Measurements from ENCODE around the gene CEBPA.

CEBPA gene

DNA sequence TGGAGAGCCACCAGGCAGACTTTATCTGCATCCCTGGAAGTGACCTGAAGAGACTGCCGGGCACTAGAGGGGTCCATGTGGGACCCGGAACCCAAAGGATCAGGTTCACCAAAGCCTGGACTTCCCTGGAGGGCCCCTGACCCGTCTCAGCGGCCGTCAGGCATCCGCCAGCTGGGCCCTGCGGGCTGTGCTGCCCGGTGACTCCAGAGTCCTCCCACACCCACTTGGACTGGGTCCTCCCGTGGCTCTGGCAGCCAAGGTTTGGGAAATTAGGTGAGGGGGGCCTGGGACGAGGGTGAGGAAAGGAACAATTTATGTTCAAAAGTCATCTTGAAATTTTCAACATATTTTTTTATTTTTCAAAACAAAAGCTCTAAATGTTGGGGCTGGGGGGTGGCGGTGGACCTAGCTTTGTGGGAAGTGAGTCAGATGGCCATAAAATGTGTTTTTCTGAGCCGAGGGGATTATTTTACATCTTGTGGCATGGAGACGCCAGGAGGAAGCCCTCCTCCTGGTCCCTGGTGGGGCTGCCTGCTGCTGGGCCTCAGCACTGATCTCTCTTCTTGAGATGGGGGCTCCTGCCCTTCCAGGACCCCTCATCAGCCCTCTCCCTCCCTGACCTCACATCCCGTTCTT lies 20.2 kb downstream of the CEBPA start:
- Histone ChIP-seq H3K9me2 (ENCODE audit: low read depth, low read length) (no peaks in the 10 kb centered on the region), H4K20me1 (ENCODE audit: insufficient read depth, low read length) (no peaks in the 10 kb centered on the region), H3K36me3 (ENCODE audit: insufficient read depth, low read length) (no peaks in the 10 kb centered on the region), H3K4me3 (ENCODE audit: low read depth, low read length, poor library complexity, severe bottlenecking) (no peak overlapping the region), H3K27ac (ENCODE audit: low read depth, low read length, poor library complexity, severe bottlenecking) (no peak overlapping the region), H3K27me3 (ENCODE audit: insufficient read depth, low read length) (0 out of 2 replicates have a peak, but pooled peaks cover 3% of the 10 kb centered on the region), H2AFZ (ENCODE audit: low read length) (no peak overlapping the region), H3K9me3 (ENCODE audit: low read length) (no peaks in the 10 kb centered on the region), H3K4me1 (ENCODE audit: insufficient read depth, low read length, severe bottlenecking) (no peaks in the 10 kb centered on the region), H3K4me2 (ENCODE audit: low read length) (no peak overlapping the region), H3K9ac (ENCODE audit: low read length) (no peak overlapping the region), H3K79me2 (ENCODE audit: insufficient read depth, low read length) (no peaks in the 10 kb centered on the region), H3F3A (ENCODE audit: insufficient read depth, low read length) (no peaks in the 10 kb centered on the region)
- TF ChIP-seq, protein P1, sequence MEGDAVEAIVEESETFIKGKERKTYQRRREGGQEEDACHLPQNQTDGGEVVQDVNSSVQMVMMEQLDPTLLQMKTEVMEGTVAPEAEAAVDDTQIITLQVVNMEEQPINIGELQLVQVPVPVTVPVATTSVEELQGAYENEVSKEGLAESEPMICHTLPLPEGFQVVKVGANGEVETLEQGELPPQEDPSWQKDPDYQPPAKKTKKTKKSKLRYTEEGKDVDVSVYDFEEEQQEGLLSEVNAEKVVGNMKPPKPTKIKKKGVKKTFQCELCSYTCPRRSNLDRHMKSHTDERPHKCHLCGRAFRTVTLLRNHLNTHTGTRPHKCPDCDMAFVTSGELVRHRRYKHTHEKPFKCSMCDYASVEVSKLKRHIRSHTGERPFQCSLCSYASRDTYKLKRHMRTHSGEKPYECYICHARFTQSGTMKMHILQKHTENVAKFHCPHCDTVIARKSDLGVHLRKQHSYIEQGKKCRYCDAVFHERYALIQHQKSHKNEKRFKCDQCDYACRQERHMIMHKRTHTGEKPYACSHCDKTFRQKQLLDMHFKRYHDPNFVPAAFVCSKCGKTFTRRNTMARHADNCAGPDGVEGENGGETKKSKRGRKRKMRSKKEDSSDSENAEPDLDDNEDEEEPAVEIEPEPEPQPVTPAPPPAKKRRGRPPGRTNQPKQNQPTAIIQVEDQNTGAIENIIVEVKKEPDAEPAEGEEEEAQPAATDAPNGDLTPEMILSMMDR (IDR thresholded peaks at IDR 0.05; ENCODE audit: low read length), result no peak
- TF ChIP-seq EZH2 (IDR thresholded peaks at IDR 0.05; ENCODE audit: borderline replicate concordance, low read length), result no peak

DNA sequence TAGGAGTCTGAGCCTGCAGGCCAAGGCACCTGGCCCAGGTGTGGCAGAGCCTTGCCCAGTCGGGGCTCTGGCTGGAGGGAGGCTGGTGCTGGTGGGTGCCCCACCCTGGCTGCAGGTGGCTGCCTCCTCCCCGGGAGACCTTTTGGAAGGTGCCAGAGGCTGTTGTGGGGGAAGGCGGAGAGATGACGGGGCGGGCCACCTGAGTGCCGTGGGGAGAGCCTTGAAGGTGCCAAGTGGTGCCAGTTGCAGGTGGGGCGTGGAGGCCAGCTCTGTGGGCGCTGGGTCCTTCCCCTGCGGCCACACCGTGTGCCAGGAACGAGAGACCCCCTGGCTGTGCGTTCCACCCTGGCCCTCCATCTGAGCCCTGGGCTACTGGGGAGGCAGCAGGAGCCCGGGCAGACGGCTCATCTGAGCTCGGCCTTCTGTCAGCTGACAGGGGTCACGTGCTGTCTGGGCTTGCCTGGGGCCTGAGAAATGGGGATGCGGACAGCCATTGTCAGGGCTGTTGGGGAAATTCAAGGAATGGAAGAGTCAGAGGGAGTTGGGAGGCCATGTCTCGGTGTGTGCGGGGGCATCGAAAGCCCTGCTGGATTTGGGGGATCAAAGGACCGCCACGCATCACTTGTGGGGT lies 20.9 kb downstream of the CEBPA start:
- no peaks in the 10 kb centered on the region for H3K79me2 ChIP-seq (ENCODE audit: insufficient read depth, low read length)
- no peak overlapping the region for H3K27ac ChIP-seq (ENCODE audit: low read depth, low read length, poor library complexity, severe bottlenecking)
- no peak overlapping the region for H2AFZ ChIP-seq (ENCODE audit: low read length)
- no peaks in the 10 kb centered on the region for H3K4me1 ChIP-seq (ENCODE audit: insufficient read depth, low read length, severe bottlenecking)
- H3K9ac ChIP-seq (ENCODE audit: low read length), result no peak overlapping the region
- no peak overlapping the region for H3K4me2 ChIP-seq (ENCODE audit: low read length)
- H3K4me3 ChIP-seq (ENCODE audit: low read depth, low read length, poor library complexity, severe bottlenecking), result no peak overlapping the region
- H3F3A ChIP-seq (ENCODE audit: insufficient read depth, low read length), result no peaks in the 10 kb centered on the region
- no peaks in the 10 kb centered on the region for H4K20me1 ChIP-seq (ENCODE audit: insufficient read depth, low read length)
- no peaks in the 10 kb centered on the region for H3K9me3 ChIP-seq (ENCODE audit: low read length)
- no peaks in the 10 kb centered on the region for H3K9me2 ChIP-seq (ENCODE audit: low read depth, low read length)
- H3K27me3 ChIP-seq (ENCODE audit: insufficient read depth, low read length), result 0 out of 2 replicates have a peak, but pooled peaks cover 3% of the 10 kb centered on the region
- no peak for TF ChIP-seq EZH2 (IDR thresholded peaks at IDR 0.05; ENCODE audit: borderline replicate concordance, low read length)
- TF ChIP-seq, protein P1 (IDR thresholded peaks at IDR 0.05; ENCODE audit: low read length), result no peak
- H3K36me3 ChIP-seq (ENCODE audit: insufficient read depth, low read length), result no peaks in the 10 kb centered on the region

DNA sequence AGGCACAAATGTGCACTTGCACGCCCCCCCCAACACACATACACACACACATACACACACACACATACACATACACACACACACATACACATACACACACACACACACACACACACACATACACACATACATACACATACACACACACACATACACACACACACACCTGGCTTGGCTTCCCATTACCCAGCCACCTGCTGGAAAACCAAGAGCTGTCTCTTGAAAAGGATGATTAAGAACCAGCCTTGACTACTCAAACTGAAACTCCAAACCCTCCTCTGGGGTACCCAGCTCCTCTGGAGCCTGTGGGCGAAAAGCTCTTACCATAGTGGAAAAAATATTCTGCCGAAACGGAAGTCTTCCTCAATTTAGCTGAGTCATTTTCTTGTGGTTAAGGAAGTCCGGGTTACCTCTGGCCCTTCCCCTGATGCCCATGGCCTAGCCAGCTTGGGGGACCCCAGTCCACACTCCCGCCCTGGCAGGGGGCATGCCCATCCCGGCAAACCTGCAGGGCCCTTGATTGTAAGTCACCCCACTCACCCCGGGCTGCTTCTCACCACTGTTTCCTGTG lies 21.9 kb downstream of the CEBPA start:
- H3K9ac ChIP-seq (ENCODE audit: low read length), result no peak overlapping the region
- no peaks in the 10 kb centered on the region for H3K36me3 ChIP-seq (ENCODE audit: insufficient read depth, low read length)
- H3F3A ChIP-seq (ENCODE audit: insufficient read depth, low read length), result no peaks in the 10 kb centered on the region
- no peak overlapping the region for H3K27ac ChIP-seq (ENCODE audit: low read depth, low read length, poor library complexity, severe bottlenecking)
- H3K27me3 ChIP-seq (ENCODE audit: insufficient read depth, low read length), result 0 out of 2 replicates have a peak, but pooled peaks cover 2% of the 10 kb centered on the region
- no peak overlapping the region for H3K4me3 ChIP-seq (ENCODE audit: low read depth, low read length, poor library complexity, severe bottlenecking)
- no peaks in the 10 kb centered on the region for H3K9me2 ChIP-seq (ENCODE audit: low read depth, low read length)
- H3K4me1 ChIP-seq (ENCODE audit: insufficient read depth, low read length, severe bottlenecking), result no peaks in the 10 kb centered on the region
- H4K20me1 ChIP-seq (ENCODE audit: insufficient read depth, low read length), result no peaks in the 10 kb centered on the region
- no peak overlapping the region for H3K4me2 ChIP-seq (ENCODE audit: low read length)
- no peaks in the 10 kb centered on the region for H3K9me3 ChIP-seq (ENCODE audit: low read length)
- TF ChIP-seq, protein P1 (IDR thresholded peaks at IDR 0.05; ENCODE audit: low read length), result no peak
- TF ChIP-seq EZH2 (IDR thresholded peaks at IDR 0.05; ENCODE audit: borderline replicate concordance, low read length), result no peak
- no peaks in the 10 kb centered on the region for H3K79me2 ChIP-seq (ENCODE audit: insufficient read depth, low read length)
- no peak overlapping the region for H2AFZ ChIP-seq (ENCODE audit: low read length)

Data from OCI-LY1 (cell line).